Tibial nerve (tissue), 3 donors: ENCODE data around the gene NGF.

Experiments
- CTCF ChIP-seq, 5 experiments: fragments of 200-600 bp in 3 of 5; fragments of 450-650 bp in 2 of 5; sonication (generic) in 3 of 5; IDR thresholded peaks; one replicate each; pipeline ENCODE4 v1.5.1; 2016 to 2019; ENCODE audit warnings: antibody characterized with exemption in 5 of 5, mild to moderate bottlenecking in 3 of 5, moderate library complexity in 2 of 5
- POLR2A ChIP-seq, 2 donors: fragments of 450-650 bp; IDR thresholded peaks; one replicate each; pipeline ENCODE4 v1.6.1; 2017; ENCODE audit warnings: antibody characterized with exemption in 2 of 2, mild to moderate bottlenecking in 2 of 2, moderate library complexity in 2 of 2

DNA sequence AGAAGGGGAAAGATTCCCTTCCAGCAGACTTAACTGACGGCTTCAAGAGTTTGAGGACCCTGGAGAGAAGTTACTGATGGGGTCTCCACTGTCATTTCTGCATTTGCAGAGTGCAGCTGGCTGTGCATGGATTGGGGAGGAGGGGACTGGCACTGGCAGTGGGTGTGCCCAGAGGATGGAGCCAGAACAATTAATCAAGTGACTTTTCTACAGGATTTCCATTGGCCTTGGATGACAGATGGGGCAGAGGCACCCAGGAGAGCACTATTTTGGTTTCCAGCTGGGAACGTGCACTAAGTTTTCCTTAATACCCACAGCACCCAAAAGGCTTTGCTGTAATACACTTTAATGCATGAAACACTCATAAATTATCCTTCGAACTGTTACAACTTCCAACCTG is 1.3 kb downstream of the NGF start:
- no peak for TF ChIP-seq CTCF (IDR thresholded peaks at IDR 0.05)
- no peak for TF ChIP-seq POLR2A (IDR thresholded peaks at IDR 0.05)
